NCI-H82 treated with DMSO at 0.1 percent for 48 hours (cell line): ENCODE data around the gene CECR2.
"Not testable (repeated sequence)": the region's sequence is repeated elsewhere in the genome, so short reads cannot be mapped to it uniquely, and the experiment has no call there.

ENCODE experiments used
- DNase-seq: peaks from one replicate; lab custom pipeline; 2025; ENCODE audit not compliant: unreplicated experiment; lab: John Stamatoyannopoulos, UW

CECR2 gene

DNA sequence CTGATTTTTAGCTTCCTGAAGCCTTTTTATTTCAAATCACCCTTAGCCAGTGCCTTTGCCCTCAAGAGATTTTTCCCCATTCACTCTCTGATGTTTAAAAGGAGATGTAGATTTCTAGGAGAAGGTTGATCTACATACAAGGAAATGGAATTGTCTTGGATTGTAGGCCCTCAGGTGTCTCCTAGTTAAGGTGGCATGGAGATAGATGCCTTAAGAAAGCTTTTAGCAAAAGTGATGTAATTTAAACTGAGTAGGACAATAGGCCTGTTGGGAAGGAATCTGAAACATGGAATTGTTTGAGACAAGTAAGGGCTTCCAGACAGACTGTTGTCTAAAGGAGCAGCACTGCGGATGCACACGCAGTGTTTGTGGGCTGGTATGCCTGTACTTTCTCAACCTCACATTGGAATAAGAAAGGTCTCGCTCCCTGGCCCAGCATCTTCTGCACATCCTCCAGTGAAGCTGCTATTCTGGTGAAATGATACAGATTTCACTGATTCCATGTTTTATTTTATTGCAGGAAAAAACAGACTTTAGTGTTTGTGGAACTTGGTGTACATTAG, 124.2 kb downstream of the CECR2 start:
- DNase-seq, result no peak

DNA sequence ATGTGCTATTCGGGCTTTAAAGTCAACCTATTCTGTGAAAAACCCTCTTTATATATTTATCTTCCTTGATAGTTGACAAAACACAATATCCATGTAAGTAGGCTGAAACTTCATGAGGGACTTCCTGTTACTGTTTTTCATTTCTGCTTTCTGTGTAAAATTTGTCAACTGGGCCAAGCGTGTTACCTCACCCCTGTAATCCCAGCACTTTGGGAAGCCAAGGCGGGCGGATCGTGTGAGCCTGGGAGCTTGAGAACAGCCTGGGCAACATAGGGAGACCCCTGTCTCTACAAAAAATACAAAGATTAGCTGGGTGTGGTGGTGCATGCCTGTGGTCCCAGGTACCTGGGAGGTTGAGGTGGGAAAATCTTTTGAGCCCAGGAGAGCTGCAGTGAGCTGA, 127.6 kb downstream of the CECR2 start:
- DNase-seq, result no peak

DNA sequence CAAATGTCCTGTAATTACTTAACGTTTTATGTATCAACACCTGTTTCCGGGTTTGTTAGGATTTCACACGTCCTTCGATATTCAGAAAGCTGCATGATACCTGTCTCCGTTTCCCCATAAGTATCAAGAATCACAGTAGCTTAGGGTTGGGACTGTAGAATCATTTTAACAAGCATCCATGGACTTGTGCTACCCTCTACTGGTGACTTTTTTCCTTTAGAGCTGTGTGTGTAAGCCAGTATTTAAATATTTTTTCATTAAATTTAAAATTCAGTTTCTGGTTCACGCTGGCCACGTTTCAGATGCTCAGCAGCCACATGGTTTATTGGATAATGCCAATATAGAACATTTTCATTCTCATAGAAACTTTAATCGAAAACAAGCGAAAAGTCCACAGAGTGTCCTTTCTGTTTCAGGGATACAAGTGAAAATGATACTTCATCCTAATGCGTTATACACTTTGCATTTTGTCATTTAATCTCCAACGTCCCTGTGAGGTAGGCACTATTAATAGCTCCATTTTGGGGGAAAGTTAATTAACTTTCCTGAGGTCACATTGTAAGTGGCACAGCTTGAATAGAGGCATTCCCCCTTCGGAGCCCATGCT, 132.5 kb downstream of the CECR2 start:
- peak; percentile 57 for DNase-seq

- no peak for DNase-seq
Observed at GRCh38 chr22:17508110-17508509, 138.8 kb downstream of the CECR2 start.

GRCh38 chr22:17512960-17513359, 143.7 kb downstream of the CECR2 start:
- DNase-seq, result no peak

DNA sequence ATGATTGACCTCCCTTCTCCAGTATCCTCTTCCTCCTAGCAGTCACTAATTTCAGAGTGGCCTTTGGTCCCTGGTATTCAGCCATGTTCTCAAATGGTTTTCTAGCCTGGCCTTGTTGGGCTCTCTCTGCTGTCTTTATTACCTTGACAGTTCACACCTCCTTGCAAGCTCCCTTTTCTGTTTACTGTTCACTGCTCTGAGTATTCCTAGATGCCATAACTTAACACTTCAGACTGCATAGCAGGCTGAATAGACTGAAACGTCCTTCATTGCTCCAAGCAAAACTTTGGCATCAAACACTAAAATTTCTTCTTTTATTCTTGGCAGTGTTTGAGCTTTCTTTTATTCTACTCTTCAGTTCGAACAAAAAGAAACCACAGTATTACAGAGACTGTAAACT, 144.4 kb downstream of the CECR2 start:
- no peak for DNase-seq

- DNase-seq, result no peak
Observed at GRCh38 chr22:17514084-17514483, 144.8 kb downstream of the CECR2 start.

DNA sequence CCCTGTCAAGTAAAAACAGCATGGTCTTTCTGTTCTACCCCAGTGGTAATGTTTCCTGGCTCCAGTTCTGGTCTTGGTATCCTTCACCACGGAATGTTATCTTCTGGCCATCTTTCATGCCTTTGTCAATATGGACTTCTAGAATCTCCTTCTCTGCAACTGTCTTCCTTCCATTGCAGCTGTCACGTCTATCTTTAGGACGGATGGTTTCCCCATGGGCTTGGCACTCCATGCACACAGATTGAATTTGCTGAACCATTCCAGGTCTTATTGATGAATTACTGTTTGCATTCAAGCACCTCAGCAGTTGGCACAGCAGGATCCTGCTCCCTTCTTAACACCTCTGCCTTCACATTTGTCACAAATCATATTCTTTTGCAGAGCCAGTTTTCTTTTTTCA, 149.1 kb downstream of the CECR2 start:
- no peak for DNase-seq

GRCh38 chr22:17521971-17522370, 152.7 kb downstream of the CECR2 start:
- not testable (repeated sequence) for DNase-seq

- DNase-seq, result no peak
Observed at GRCh38 chr22:17523925-17524324, 154.7 kb downstream of the CECR2 start.

- no peak for DNase-seq
Observed at GRCh38 chr22:17536269-17536668, 167.0 kb downstream of the CECR2 start.

DNA sequence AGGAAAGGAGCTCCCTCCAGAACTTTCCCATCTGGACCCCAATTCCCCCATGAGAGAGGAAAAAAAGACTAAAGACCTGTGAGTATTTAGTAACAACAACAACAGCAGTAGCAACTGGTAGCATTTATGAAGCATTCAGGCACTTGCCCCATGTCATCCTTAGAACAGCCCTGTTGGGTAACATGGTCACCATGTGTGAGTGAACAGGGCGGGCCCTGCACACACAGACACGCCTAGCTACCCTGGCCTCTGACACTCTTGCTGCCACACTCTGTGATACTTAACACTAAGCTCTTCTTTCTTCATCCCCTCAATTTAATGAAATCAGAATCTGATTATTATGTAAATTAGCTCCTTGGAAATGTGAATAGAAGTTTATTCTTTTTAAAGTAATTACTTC, 167.9 kb downstream of the CECR2 start:
- DNase-seq, result no peak

- DNase-seq, result no peak
Observed at GRCh38 chr22:17540481-17540880, 171.2 kb downstream of the CECR2 start.

DNA sequence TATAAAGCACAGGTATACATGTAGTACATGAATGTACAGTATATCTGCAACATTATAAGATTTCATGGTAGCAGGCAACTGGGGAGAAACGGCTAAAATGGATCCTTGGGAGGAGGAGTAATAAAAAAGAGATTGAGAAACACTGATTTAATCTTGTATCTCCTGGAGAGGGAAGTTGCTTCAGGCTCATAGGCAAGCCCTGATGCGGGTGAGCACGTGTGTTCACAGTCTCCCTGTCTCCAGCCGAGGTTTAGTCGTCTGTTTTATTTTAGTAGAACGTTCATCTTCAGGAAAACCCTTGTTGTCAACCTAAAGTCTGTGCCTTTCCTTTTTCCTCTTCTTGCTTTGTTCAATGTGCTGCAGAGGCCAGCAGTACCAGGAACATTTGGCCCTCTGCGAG, 172.2 kb downstream of the CECR2 start:
- DNase-seq, result no peak

DNA sequence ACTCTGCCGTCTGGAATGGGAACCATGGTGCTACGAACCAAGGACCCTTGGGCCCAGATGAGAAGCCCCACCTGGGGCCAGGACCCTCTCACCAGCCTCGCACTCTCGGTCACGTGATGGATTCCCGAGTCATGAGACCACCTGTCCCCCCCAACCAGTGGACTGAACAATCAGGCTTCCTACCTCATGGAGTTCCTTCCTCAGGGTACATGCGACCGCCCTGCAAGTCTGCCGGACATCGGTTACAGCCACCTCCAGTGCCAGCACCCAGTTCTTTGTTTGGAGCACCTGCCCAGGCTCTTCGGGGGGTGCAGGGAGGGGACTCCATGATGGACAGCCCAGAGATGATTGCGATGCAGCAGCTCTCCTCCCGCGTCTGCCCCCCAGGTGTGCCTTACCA, 173.2 kb downstream of the CECR2 start:
- DNase-seq, result no peak

DNA sequence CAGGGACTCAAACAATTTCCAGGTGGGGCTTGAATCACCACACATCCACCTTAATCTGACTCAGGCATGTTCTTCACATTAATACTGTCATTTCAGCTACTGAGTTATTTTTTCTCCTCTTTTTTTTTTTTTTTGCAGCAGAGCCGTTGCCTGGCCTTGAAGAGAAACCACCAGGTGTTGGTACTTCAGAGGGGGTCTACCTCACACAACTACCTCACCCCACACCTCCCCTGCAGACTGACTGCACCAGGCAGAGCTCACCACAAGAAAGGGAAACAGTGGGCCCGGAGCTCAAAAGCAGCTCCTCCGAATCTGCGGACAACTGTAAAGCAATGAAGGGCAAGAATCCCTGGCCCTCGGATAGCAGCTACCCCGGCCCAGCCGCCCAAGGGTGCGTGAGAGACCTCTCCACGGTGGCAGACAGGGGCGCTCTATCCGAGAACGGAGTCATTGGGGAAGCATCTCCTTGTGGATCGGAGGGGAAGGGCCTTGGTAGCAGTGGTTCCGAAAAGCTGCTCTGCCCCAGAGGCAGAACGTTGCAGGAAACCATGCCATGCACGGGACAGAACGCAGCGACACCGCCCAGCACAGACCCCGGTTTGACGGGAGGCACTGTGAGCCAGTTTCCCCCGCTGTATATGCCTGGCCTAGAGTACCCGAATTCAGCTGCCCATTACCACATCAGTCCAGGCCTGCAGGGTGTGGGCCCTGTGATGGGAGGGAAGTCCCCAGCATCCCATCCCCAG, 178.9 kb downstream of the CECR2 start:
- no peak for DNase-seq

DNA sequence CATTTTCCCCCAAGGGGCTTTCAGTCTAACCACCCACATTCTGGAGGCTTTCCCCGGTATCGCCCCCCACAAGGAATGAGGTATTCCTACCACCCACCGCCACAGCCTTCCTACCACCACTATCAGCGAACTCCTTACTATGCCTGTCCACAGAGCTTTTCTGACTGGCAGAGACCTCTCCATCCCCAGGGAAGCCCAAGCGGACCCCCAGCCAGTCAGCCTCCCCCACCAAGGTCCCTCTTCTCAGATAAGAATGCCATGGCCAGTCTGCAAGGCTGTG, 179.4 kb downstream of the CECR2 start:
- no peak for DNase-seq

DNA sequence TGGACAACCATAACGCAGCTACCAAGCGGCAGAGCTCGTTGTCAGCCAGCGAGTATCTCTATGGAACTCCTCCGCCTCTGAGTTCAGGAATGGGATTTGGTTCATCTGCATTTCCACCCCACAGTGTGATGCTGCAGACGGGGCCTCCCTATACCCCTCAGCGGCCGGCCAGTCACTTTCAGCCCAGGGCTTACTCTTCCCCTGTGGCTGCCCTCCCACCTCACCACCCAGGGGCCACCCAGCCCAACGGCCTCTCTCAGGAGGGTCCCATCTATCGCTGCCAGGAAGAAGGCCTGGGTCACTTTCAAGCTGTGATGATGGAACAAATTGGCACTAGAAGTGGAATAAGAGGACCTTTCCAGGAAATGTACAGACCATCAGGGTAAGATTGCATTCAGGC, 179.9 kb downstream of the CECR2 start:
- DNase-seq, result no peak

DNA sequence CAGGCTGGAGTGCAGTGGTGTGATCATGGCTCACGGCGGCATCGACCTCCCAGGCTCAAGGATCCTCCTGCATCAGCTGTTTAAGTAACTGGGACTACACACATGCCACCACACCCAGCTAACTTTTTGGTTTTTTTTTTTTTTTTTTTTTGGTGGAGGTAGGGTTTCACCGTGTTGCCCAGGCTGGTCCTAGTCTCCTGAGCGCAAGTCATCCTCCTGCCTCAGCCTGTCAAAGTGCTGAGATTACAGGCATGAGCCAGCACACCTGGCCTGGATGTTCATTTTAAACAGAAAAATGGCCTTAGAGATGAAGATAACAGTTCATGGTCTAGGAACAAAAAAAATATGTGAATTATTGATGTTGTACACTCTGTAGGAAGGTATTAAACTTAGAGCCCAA, 180.4 kb downstream of the CECR2 start:
- no peak for DNase-seq

- no peak for DNase-seq
Observed at GRCh38 chr22:17552737-17553136, 183.5 kb downstream of the CECR2 start.

- DNase-seq, result no peak
Observed at GRCh38 chr22:17554814-17555213, 185.6 kb downstream of the CECR2 start.

GRCh38 chr22:17559188-17559587, 189.9 kb downstream of the CECR2 start:
- DNase-seq, result no peak
